Suprapubic skin (tissue), 4 donors: Measurements from ENCODE around the gene MREG. TPM values are rescaled to one million over a fixed set of nuclear protein-coding genes. Genes with fewer than 3 reads are reported as not detected.

Source experiments
- DNase-seq, 2 donors: peaks; one replicate each; pipeline ENCODE4 v3.0.0-alpha.2; 2019; ENCODE audit warnings: low spot score in 2 of 2
- H3K27ac ChIP-seq: fragments of 200-600 bp; sonication (generic); one replicate; pipeline ENCODE4 v1.5.1; 2019
- H3K27me3 ChIP-seq: fragments of 200-600 bp; sonication (generic); one replicate; pipeline ENCODE4 v1.5.1; 2019
- H3K36me3 ChIP-seq: fragments of 200-600 bp; sonication (generic); one replicate; pipeline ENCODE4 v1.5.1; 2019
- H3K4me1 ChIP-seq: fragments of 200-600 bp; sonication (generic); one replicate; pipeline ENCODE4 v1.5.1; 2019
- H3K4me3 ChIP-seq: fragments of 200-600 bp; sonication (generic); one replicate; pipeline ENCODE4 v1.5.1; 2019; ENCODE audit warnings: mild to moderate bottlenecking
- H3K9me3 ChIP-seq: fragments of 200-600 bp; sonication (generic); one replicate; pipeline ENCODE4 v1.5.1; 2019
- EP300 ChIP-seq: sonication (generic); formaldehyde crosslinking; IDR thresholded peaks from one replicate; pipeline ENCODE4 v1.6.1; 2017; ENCODE audit warnings: antibody characterized with exemption
- POLR2A ChIP-seq, 2 donors: fragments of 450-650 bp; IDR thresholded peaks; one replicate each; pipeline ENCODE4 v1.6.1; 2017; ENCODE audit warnings: antibody characterized with exemption in 2 of 2, mild to moderate bottlenecking in 2 of 2, moderate library complexity in 2 of 2
- POLR2AphosphoS5 ChIP-seq, 3 donors: sonication (generic); formaldehyde crosslinking; IDR thresholded peaks; one replicate each; pipeline ENCODE4 v1.6.1; 2017; ENCODE audit warnings: antibody characterized with exemption in 3 of 3
- WGBS: methylation state at CpG from one replicate; pipeline ENCODE4 v1.1.5; 2018; 5-methylcytosine and 5-hydroxymethylcytosine counted together
- total RNA-seq, 4 donors: library from RNA; depleted of rRNA; stranded (reverse); fragments of >200 nt; gene quantifications; one replicate each; pipeline ENCODE4 v1.1.0, GENCODE V29; 2016
- TF ChIP-seq, protein P1 (sequence below), 2 donors: fragments of 200-600 bp in 1 of 2; fragments of 450-650 bp in 1 of 2; sonication (generic) in 1 of 2; IDR thresholded peaks; one replicate each; pipeline ENCODE4 v1.5.1; 2016 to 2019; ENCODE audit warnings: antibody characterized with exemption in 2 of 2, mild to moderate bottlenecking in 1 of 2, moderate library complexity in 1 of 2

Gene MREG
- total RNA-seq, 4 donors from 2014 or later: 26.1 to 37.3 (median 29.7) TPM

DNA sequence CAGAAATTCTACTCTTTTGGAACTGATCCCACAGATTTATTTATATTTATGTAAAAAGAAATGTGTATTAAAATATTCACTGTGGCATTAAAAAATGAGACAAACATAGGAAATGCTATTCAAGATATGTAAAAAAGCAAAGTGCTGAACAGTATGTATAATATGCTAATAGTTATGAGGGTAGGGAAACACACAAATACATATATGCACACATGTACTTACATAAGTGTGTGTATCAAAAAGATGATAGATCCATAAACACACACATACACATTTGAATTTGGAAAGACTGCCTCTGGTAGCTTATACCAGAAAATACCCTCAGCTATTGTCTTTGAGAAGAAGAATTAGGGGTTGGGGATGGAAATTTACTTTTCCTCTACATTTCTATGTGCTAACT, 103.2 kb downstream of the MREG start:
- no peak overlapping the region for H3K4me3 ChIP-seq
- no peaks in the 10 kb centered on the region for H3K9me3 ChIP-seq
- TF ChIP-seq EP300 (no peak), POLR2A (IDR thresholded peaks at IDR 0.05) (no peak), POLR2AphosphoS5 (IDR thresholded peaks at IDR 0.05) (no peak)
- TF ChIP-seq, protein P1, sequence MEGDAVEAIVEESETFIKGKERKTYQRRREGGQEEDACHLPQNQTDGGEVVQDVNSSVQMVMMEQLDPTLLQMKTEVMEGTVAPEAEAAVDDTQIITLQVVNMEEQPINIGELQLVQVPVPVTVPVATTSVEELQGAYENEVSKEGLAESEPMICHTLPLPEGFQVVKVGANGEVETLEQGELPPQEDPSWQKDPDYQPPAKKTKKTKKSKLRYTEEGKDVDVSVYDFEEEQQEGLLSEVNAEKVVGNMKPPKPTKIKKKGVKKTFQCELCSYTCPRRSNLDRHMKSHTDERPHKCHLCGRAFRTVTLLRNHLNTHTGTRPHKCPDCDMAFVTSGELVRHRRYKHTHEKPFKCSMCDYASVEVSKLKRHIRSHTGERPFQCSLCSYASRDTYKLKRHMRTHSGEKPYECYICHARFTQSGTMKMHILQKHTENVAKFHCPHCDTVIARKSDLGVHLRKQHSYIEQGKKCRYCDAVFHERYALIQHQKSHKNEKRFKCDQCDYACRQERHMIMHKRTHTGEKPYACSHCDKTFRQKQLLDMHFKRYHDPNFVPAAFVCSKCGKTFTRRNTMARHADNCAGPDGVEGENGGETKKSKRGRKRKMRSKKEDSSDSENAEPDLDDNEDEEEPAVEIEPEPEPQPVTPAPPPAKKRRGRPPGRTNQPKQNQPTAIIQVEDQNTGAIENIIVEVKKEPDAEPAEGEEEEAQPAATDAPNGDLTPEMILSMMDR (IDR thresholded peaks at IDR 0.05): no peak
- no peak for DNase-seq
- H3K27me3 ChIP-seq: no peaks in the 10 kb centered on the region
- H3K36me3 ChIP-seq: no peaks in the 10 kb centered on the region
- H3K27ac ChIP-seq: no peak overlapping the region
- H3K4me1 ChIP-seq: no peaks in the 10 kb centered on the region

DNA sequence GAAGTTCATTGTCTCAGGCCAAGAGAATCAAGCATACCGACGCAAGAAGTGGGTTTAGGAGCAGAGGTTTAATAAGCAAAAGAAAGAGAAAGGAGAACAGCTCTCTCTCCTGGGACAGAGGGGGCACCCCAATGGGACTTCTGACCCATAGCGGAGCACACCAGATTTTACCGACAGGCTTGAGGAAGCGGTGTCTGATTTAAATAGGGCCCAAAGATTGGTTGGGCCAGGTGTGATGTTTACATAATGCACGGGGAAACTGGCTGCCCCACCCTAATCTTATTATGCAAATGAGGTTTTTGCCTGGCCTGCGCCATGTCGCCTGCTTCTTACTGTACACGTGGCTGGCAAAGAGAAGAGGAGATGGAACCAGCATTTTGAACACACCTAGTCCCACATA, 106.2 kb downstream of the MREG start:
- Histone ChIP-seq H3K36me3 (no peaks in the 10 kb centered on the region), H3K27ac (no peak overlapping the region), H3K4me3 (no peak overlapping the region), H3K9me3 (no peaks in the 10 kb centered on the region), H3K27me3 (no peaks in the 10 kb centered on the region), H3K4me1 (no peaks in the 10 kb centered on the region)
- no peak for DNase-seq
- TF ChIP-seq EP300: no peak
- TF ChIP-seq, protein P1 (IDR thresholded peaks at IDR 0.05): no peak
- no peak for TF ChIP-seq POLR2A (IDR thresholded peaks at IDR 0.05)
- no peak for TF ChIP-seq POLR2AphosphoS5 (IDR thresholded peaks at IDR 0.05)
- 86% methylated on average over 9 of the region's 9 CpGs for WGBS

GRCh38 chr2:215906458-215906857, 106.9 kb downstream of the MREG start:
- Histone ChIP-seq H3K4me3 (no peak overlapping the region), H3K36me3 (no peaks in the 10 kb centered on the region), H3K4me1 (no peaks in the 10 kb centered on the region), H3K27ac (no peak overlapping the region), H3K9me3 (no peaks in the 10 kb centered on the region), H3K27me3 (no peaks in the 10 kb centered on the region)
- TF ChIP-seq EP300: no peak
- TF ChIP-seq POLR2A (IDR thresholded peaks at IDR 0.05): no peak
- TF ChIP-seq, protein P1 (IDR thresholded peaks at IDR 0.05): no peak
- TF ChIP-seq POLR2AphosphoS5 (IDR thresholded peaks at IDR 0.05): no peak
- no peak for DNase-seq

GRCh38 chr2:215905691-215906090, 107.7 kb downstream of the MREG start:
- Histone ChIP-seq H3K4me1 (peaks cover 3% of the 10 kb centered on the region), H3K9me3 (no peaks in the 10 kb centered on the region), H3K27ac (no peak overlapping the region), H3K4me3 (no peak overlapping the region), H3K27me3 (no peaks in the 10 kb centered on the region), H3K36me3 (no peaks in the 10 kb centered on the region)
- DNase-seq: no peak
- WGBS: 73% methylated on average over 5 of the region's 5 CpGs
- TF ChIP-seq EP300: no peak
- TF ChIP-seq, protein P1 (IDR thresholded peaks at IDR 0.05): no peak

DNA sequence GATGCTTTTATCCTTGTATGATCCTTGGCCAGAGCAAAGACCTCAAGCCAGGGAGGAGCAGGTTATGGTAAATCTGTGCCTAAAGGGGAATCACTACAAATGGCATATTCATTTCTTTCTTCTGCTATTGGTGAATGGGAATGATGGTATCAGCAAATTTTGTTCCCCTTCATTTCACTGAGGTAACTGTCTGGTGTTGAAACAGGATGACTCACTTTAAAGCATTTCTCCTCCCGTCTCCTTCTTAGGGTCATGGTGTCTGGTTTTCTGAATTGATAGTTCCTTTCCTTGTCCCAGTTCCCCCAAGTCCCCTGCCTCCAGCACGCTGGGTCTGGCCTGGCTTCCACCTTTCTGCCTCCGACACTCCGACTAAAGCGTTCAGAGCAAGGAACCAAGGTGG, 109.2 kb downstream of the MREG start:
- no peak for DNase-seq
- TF ChIP-seq POLR2A (IDR thresholded peaks at IDR 0.05) (no peak), EP300 (no peak), POLR2AphosphoS5 (IDR thresholded peaks at IDR 0.05) (no peak)
- TF ChIP-seq, protein P1 (IDR thresholded peaks at IDR 0.05): no peak
- 86% methylated on average over 5 of the region's 5 CpGs for WGBS
- Histone ChIP-seq H3K9me3 (no peaks in the 10 kb centered on the region), H3K27me3 (no peaks in the 10 kb centered on the region), H3K4me1 (peaks cover 12% of the 10 kb centered on the region), H3K4me3 (no peak overlapping the region), H3K27ac (no peak overlapping the region), H3K36me3 (no peaks in the 10 kb centered on the region)
